ENCODE data around the gene JMJD7.

JMJD7 gene

DNA sequence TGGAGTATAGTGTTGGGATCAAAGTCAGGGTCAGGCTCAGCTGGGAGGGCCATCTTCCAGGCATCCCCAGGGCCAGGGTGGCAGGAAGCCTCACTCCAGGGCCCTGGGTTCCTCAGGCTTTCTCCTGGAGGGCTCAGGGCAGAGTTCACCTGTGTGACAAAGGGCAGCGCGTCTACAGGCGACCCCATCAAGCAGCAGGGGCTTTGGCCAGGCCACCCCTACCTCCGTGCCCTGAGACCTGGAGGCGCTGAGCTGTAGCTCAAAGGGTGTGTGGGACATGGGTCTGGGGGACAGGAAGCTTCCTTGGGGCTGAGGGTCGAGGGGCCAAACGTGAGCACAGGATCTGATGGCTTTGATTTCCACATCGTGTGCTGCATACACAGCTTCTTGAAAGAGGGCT lies 53.2 kb downstream of the JMJD7 start:
- TF ChIP-seq, protein P1, sequence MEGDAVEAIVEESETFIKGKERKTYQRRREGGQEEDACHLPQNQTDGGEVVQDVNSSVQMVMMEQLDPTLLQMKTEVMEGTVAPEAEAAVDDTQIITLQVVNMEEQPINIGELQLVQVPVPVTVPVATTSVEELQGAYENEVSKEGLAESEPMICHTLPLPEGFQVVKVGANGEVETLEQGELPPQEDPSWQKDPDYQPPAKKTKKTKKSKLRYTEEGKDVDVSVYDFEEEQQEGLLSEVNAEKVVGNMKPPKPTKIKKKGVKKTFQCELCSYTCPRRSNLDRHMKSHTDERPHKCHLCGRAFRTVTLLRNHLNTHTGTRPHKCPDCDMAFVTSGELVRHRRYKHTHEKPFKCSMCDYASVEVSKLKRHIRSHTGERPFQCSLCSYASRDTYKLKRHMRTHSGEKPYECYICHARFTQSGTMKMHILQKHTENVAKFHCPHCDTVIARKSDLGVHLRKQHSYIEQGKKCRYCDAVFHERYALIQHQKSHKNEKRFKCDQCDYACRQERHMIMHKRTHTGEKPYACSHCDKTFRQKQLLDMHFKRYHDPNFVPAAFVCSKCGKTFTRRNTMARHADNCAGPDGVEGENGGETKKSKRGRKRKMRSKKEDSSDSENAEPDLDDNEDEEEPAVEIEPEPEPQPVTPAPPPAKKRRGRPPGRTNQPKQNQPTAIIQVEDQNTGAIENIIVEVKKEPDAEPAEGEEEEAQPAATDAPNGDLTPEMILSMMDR (IDR thresholded peaks at IDR 0.05; ENCODE audit: low read depth, low read length, poor library complexity, severe bottlenecking): no peak
- no peak for TF ChIP-seq EZH2phosphoT487 (IDR thresholded peaks at IDR 0.05; ENCODE audit: borderline replicate concordance, low read length)
- Histone ChIP-seq H3K27me3 (ENCODE audit: control insufficient read depth, low read length) (no peaks in the 10 kb centered on the region), H3K4me2 (ENCODE audit: low read length) (no peak overlapping the region), H3K9me3 (ENCODE audit: control insufficient read depth, insufficient read depth, low read length) (no peaks in the 10 kb centered on the region), H3K4me3 (ENCODE audit: low read length) (no peak overlapping the region), H3K27ac (ENCODE audit: low read depth, low read length) (no peak overlapping the region), H3K9me2 (replicated peaks; ENCODE audit: control insufficient read depth, low read length) (no peaks in the 10 kb centered on the region), H3K36me3 (ENCODE audit: control insufficient read depth, low read length) (no peaks in the 10 kb centered on the region), H3F3A (ENCODE audit: control insufficient read depth, insufficient read depth) (0 out of 2 replicates have a peak, but pooled peaks cover 2% of the 10 kb centered on the region), H3K4me1 (ENCODE audit: control insufficient read depth, low read length) (peaks cover 20% of the 10 kb centered on the region), H3K79me2 (ENCODE audit: control insufficient read depth, low read length) (no peaks in the 10 kb centered on the region), H4K20me1 (ENCODE audit: control insufficient read depth, insufficient read depth, low read depth, low read length) (no peaks in the 10 kb centered on the region)

DNA sequence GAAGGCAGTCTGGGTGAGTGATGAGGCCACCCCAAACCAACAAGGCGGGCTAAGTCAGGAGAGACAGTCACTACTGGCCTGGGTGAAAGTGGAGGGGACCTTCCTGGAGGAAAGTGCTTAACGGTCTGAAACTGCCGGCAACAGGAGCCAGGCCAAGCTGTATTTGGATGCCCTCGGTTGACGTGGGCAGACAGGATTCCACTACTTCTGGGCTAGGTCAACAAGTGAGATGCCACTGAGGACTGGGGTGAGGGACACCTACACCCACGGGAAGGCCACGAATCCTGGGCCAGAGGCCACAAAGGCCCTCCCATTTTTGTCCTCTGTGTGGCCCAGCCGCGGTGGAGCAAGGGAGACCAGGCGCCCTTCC lies 53.6 kb downstream of the JMJD7 start:
- Histone ChIP-seq H3K27ac (ENCODE audit: low read depth, low read length) (no peak overlapping the region), H3F3A (ENCODE audit: control insufficient read depth, insufficient read depth) (no peaks in the 10 kb centered on the region), H3K4me1 (ENCODE audit: control insufficient read depth, low read length) (peaks cover 15% of the 10 kb centered on the region), H4K20me1 (ENCODE audit: control insufficient read depth, insufficient read depth, low read depth, low read length) (no peaks in the 10 kb centered on the region), H3K9me2 (replicated peaks; ENCODE audit: control insufficient read depth, low read length) (no peaks in the 10 kb centered on the region), H3K36me3 (ENCODE audit: control insufficient read depth, low read length) (no peaks in the 10 kb centered on the region), H3K4me2 (ENCODE audit: low read length) (no peak overlapping the region), H3K9me3 (ENCODE audit: control insufficient read depth, insufficient read depth, low read length) (no peaks in the 10 kb centered on the region), H3K79me2 (ENCODE audit: control insufficient read depth, low read length) (no peaks in the 10 kb centered on the region), H3K4me3 (ENCODE audit: low read length) (no peak overlapping the region), H3K27me3 (ENCODE audit: control insufficient read depth, low read length) (no peaks in the 10 kb centered on the region)
- TF ChIP-seq EZH2phosphoT487 (IDR thresholded peaks at IDR 0.05; ENCODE audit: borderline replicate concordance, low read length): no peak
- TF ChIP-seq, protein P1 (IDR thresholded peaks at IDR 0.05; ENCODE audit: low read depth, low read length, poor library complexity, severe bottlenecking): no peak

DNA sequence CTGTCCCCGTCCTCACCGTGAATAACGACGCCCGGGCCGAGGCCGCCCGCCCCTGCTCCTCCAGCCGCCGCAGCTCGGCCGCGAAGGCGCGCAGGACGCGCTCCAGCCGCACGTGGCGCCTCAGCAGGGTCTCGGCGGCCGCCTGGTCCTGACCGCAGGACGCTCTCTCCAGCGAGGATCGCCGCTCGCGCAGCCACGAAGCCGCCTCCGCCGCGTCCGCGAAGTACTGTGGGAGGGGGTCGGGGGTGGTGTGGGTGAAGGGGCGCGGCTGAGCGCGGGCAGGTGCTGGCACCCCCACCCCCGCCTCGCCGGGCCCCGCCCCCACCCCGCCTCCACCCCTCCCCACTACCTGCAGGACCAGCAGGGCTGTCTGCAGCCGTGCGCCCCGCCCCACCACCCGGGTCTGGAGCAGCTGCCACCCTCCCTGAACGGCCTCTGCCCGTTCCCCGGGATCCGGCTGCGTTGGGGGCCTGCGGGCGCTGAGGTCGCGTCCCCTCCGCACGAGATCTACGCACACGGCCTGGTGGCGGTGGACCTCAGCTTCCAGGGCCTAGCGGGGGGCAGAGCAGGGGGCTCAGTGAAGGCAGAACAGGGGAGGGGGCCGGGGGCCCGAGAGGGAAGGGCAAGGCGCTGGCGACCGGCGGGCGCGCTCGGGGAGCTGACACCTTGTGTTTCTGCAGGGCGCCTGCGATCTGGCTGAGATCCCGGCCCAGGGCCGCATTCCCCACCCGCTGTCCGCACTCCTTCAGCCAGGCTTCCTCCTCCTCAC lies 54.2 kb downstream of the JMJD7 start:
- TF ChIP-seq, protein P1 (IDR thresholded peaks at IDR 0.05; ENCODE audit: low read depth, low read length, poor library complexity, severe bottlenecking): no peak
- no peak for TF ChIP-seq EZH2phosphoT487 (IDR thresholded peaks at IDR 0.05; ENCODE audit: borderline replicate concordance, low read length)
- Histone ChIP-seq H3K4me1 (ENCODE audit: control insufficient read depth, low read length) (peaks cover 9% of the 10 kb centered on the region), H3F3A (ENCODE audit: control insufficient read depth, insufficient read depth) (no peaks in the 10 kb centered on the region), H3K4me2 (ENCODE audit: low read length) (no peak overlapping the region), H3K27ac (ENCODE audit: low read depth, low read length) (no peak overlapping the region), H3K9me2 (replicated peaks; ENCODE audit: control insufficient read depth, low read length) (no peaks in the 10 kb centered on the region), H3K4me3 (ENCODE audit: low read length) (no peak overlapping the region), H3K79me2 (ENCODE audit: control insufficient read depth, low read length) (no peaks in the 10 kb centered on the region), H3K36me3 (ENCODE audit: control insufficient read depth, low read length) (no peaks in the 10 kb centered on the region), H3K9me3 (ENCODE audit: control insufficient read depth, insufficient read depth, low read length) (no peaks in the 10 kb centered on the region), H3K27me3 (ENCODE audit: control insufficient read depth, low read length) (no peaks in the 10 kb centered on the region), H4K20me1 (ENCODE audit: control insufficient read depth, insufficient read depth, low read depth, low read length) (no peaks in the 10 kb centered on the region)

Data from DOHH2 (cell line).